CD14-positive monocyte (primary cell): Measurements from ENCODE around the gene ANKRD50. TPM values are rescaled to one million over a fixed set of nuclear protein-coding genes. Genes with fewer than 3 reads are reported as not detected.

ENCODE experiments used
- DNase-seq, 3 donors: peaks; one replicate each; pipeline ENCODE4 v3.0.0-alpha.2; 2011 to 2022
- H2AFZ ChIP-seq: 2 replicates; pipeline ENCODE4 v1.6.0; 2012; ENCODE audit warnings: mild to moderate bottlenecking, low read depth, low read length, inconsistent platforms; ENCODE audit not compliant: insufficient read depth, poor library complexity, severe bottlenecking
- H3K27ac ChIP-seq, 2 donors: 1 replicate in 1 of 2; 2 replicates in 1 of 2; pipeline ENCODE4 v1.5.1; 2012 to 2013; ENCODE audit warnings: low read length in 2 of 2, control low read depth in 1 of 2, inconsistent platforms in 1 of 2, low read depth in 1 of 2, mild to moderate bottlenecking in 1 of 2
- H3K27me3 ChIP-seq, 2 donors: one replicate each; pipeline versions ENCODE4 v1.6.0 to v1.6.1; 2011 to 2013; ENCODE audit warnings: low read length in 2 of 2; ENCODE audit not compliant: control insufficient read depth in 2 of 2, insufficient read depth in 2 of 2
- H3K36me3 ChIP-seq, 2 donors: replicated peaks in 1 of 2; 1 replicate in 1 of 2; 2 replicates in 1 of 2; pipeline versions ENCODE4 v1.5.1 to v1.6.1; 2012 to 2013; ENCODE audit warnings: low read length in 2 of 2, control low read depth in 1 of 2, inconsistent platforms in 1 of 2, mild to moderate bottlenecking in 1 of 2; ENCODE audit not compliant: insufficient read depth in 2 of 2, control insufficient read depth in 1 of 2
- H3K4me1 ChIP-seq, 2 donors: 1 replicate in 1 of 2; 2 replicates in 1 of 2; pipeline versions ENCODE4 v1.5.1 to v1.6.1; 2012 to 2013; ENCODE audit warnings: low read length in 2 of 2, control low read depth in 1 of 2, inconsistent platforms in 1 of 2, mild to moderate bottlenecking in 1 of 2, moderate library complexity in 1 of 2; ENCODE audit not compliant: insufficient read depth in 2 of 2, control insufficient read depth in 1 of 2
- H3K4me2 ChIP-seq: replicated peaks from 2 replicates; pipeline ENCODE3; 2012; ENCODE audit warnings: low read length, moderate library complexity, mild to moderate bottlenecking; ENCODE audit not compliant: poor library complexity, severe bottlenecking; ENCODE audit errors: extremely low read depth
- H3K4me3 ChIP-seq, 3 experiments: fragments of 200-600 bp in 1 of 3; sonication (generic) in 1 of 3; replicated peaks in 1 of 3; 1 replicate in 2 of 3; 2 replicates in 1 of 3; pipeline ENCODE4 v1.5.1; 2011 to 2013; ENCODE audit warnings: low read length in 3 of 3, mild to moderate bottlenecking in 3 of 3, control low read depth in 2 of 3, low read depth in 2 of 3, inconsistent platforms in 1 of 3, moderate library complexity in 1 of 3
- H3K79me2 ChIP-seq: 2 replicates; pipeline ENCODE4 v1.6.0; 2012; ENCODE audit warnings: mild to moderate bottlenecking, control low read depth, inconsistent platforms, low read length, moderate library complexity; ENCODE audit not compliant: insufficient read depth
- H3K9ac ChIP-seq: 2 replicates; pipeline ENCODE4 v1.6.0; 2017; ENCODE audit warnings: low read length, mild to moderate bottlenecking; ENCODE audit not compliant: insufficient read depth, poor library complexity, severe bottlenecking
- H3K9me3 ChIP-seq, 2 donors: replicated peaks in 1 of 2; 1 replicate in 1 of 2; 2 replicates in 1 of 2; pipeline versions ENCODE4 v1.5.1 to v1.6.1; 2012 to 2013; ENCODE audit warnings: low read length in 2 of 2, control low read depth in 1 of 2; ENCODE audit not compliant: control insufficient read depth in 1 of 2, insufficient read depth in 1 of 2
- H4K20me1 ChIP-seq: 2 replicates; pipeline ENCODE4 v1.6.0; 2012; ENCODE audit warnings: mild to moderate bottlenecking, low read length, control low read depth, moderate library complexity; ENCODE audit not compliant: insufficient read depth
- H3K27ac Mint-ChIP-seq, 7 donors: one replicate each; pipeline ENCODE4 v1.8.0; 2020; ENCODE audit warnings: mild to moderate bottlenecking in 7 of 7, mixed read lengths in 7 of 7, moderate library complexity in 6 of 7, inconsistent platforms in 2 of 7
- H3K27me3 Mint-ChIP-seq, 3 donors: one replicate each; pipeline ENCODE4 v1.8.0; 2021 to 2022; ENCODE audit warnings: low read depth in 3 of 3, mild to moderate bottlenecking in 3 of 3, mixed read lengths in 3 of 3, moderate library complexity in 3 of 3, inconsistent platforms in 1 of 3
- H3K36me3 Mint-ChIP-seq, 2 donors: one replicate each; pipeline ENCODE4 v1.8.0; 2020; ENCODE audit warnings: mixed read lengths in 2 of 2, inconsistent platforms in 1 of 2, mild to moderate bottlenecking in 1 of 2
- H3K4me1 Mint-ChIP-seq: one replicate; pipeline ENCODE4 v1.8.0; 2020; ENCODE audit warnings: mild to moderate bottlenecking, mixed read lengths
- H3K4me3 Mint-ChIP-seq, 2 donors: one replicate each; pipeline ENCODE4 v1.8.0; 2020; ENCODE audit warnings: mild to moderate bottlenecking in 2 of 2, mixed read lengths in 2 of 2, moderate library complexity in 1 of 2
- H3K9me3 Mint-ChIP-seq, 7 donors: one replicate each; pipeline ENCODE4 v1.8.0; 2020 to 2022; ENCODE audit warnings: mixed read lengths in 7 of 7, mild to moderate bottlenecking in 6 of 7, moderate library complexity in 6 of 7, inconsistent platforms in 2 of 7
- WGBS: methylation state at CpG from one replicate; pipeline ENCODE4 v1.1.5; 2013; ENCODE audit warnings: missing lambda C conversion rate; ENCODE audit not compliant: insufficient coverage; 5-methylcytosine and 5-hydroxymethylcytosine counted together
- intact Hi-C, 2 donors: fragments of 100-400 bp; cut with micrococcal nuclease; formaldehyde crosslinking; loops; one replicate each; pipeline versions ENCODE4 v1.15.0 to v1.15.1; 2023
- polyA plus RNA-seq, 3 donors: library from polyadenylated mRNA; depleted of rRNA in 1 of 3; unstranded in 2 of 3; stranded (reverse) in 1 of 3; fragments of 300-500 nt in 2 of 3; fragments of >200 nt in 1 of 3; fragmentation: Illumina TruSeq in 2 of 3; gene quantifications; 1 replicate in 2 of 3; 2 replicates in 1 of 3; pipeline ENCODE4 v1.2.3, GENCODE V29; 2012 to 2021
- TF ChIP-seq, protein P1 (sequence below): fragments of 200-600 bp; IDR thresholded peaks from one replicate; pipeline ENCODE4 v1.8.0; 2022; ENCODE audit warnings: antibody characterized with exemption, mild to moderate bottlenecking

Gene ANKRD50
- polyA plus RNA-seq, 3 donors: 2.6 to 6.4 (median 5.0) TPM

- H3K27me3 Mint-ChIP-seq: peaks cover 0 to 2% (median 0%) of the 10 kb centered on the region in 3 donors
- intact Hi-C loops: no loop called here
- Histone ChIP-seq H3K27ac (no peak overlapping the region), H3K9ac (no peak overlapping the region), H3K27me3 (no peaks in the 10 kb centered on the region), H3K36me3 (no peaks in the 10 kb centered on the region), H3K9me3 (no peaks in the 10 kb centered on the region), H2AFZ (no peak overlapping the region), H3K79me2 (no peaks in the 10 kb centered on the region), H3K4me2 (no peak overlapping the region), H4K20me1 (no peaks in the 10 kb centered on the region), H3K4me1 (peaks cover 8 to 13% of the 10 kb centered on the region in 2 donors), H3K4me3 (no peak overlapping the region)
- TF ChIP-seq, protein P1, sequence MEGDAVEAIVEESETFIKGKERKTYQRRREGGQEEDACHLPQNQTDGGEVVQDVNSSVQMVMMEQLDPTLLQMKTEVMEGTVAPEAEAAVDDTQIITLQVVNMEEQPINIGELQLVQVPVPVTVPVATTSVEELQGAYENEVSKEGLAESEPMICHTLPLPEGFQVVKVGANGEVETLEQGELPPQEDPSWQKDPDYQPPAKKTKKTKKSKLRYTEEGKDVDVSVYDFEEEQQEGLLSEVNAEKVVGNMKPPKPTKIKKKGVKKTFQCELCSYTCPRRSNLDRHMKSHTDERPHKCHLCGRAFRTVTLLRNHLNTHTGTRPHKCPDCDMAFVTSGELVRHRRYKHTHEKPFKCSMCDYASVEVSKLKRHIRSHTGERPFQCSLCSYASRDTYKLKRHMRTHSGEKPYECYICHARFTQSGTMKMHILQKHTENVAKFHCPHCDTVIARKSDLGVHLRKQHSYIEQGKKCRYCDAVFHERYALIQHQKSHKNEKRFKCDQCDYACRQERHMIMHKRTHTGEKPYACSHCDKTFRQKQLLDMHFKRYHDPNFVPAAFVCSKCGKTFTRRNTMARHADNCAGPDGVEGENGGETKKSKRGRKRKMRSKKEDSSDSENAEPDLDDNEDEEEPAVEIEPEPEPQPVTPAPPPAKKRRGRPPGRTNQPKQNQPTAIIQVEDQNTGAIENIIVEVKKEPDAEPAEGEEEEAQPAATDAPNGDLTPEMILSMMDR: no peak
- no peak overlapping the region for H3K4me3 Mint-ChIP-seq
- no peak overlapping the region for H3K27ac Mint-ChIP-seq
- WGBS: 80% methylated on average over 1 of the region's 3 CpGs
- DNase-seq: peak in 2 of 3 donors; percentile 1 to 40
- H3K36me3 Mint-ChIP-seq: no peaks in the 10 kb centered on the region
- peaks cover 9% of the 10 kb centered on the region for H3K4me1 Mint-ChIP-seq
- peaks cover 0 to 4% (median 0%) of the 10 kb centered on the region in 7 donors for H3K9me3 Mint-ChIP-seq
Measured at GRCh38 chr4:124640022-124640730, 72.4 kb downstream of the ANKRD50 start.

GRCh38 chr4:124637321-124637720 lies 75.2 kb downstream of the ANKRD50 start:
- H3K9me3 Mint-ChIP-seq: peaks cover 0 to 4% (median 0%) of the 10 kb centered on the region in 7 donors
- Histone ChIP-seq H3K27ac (no peak overlapping the region), H2AFZ (no peak overlapping the region), H3K4me1 (peaks cover 5 to 8% of the 10 kb centered on the region in 2 donors), H3K79me2 (no peaks in the 10 kb centered on the region), H3K36me3 (no peaks in the 10 kb centered on the region), H3K27me3 (no peaks in the 10 kb centered on the region), H3K4me2 (no peak overlapping the region), H4K20me1 (no peaks in the 10 kb centered on the region), H3K9ac (no peak overlapping the region), H3K4me3 (no peak overlapping the region), H3K9me3 (no peaks in the 10 kb centered on the region)
- WGBS: no CpG with 5 or more reads among the region's 2 CpGs
- H3K4me1 Mint-ChIP-seq: peaks cover 4% of the 10 kb centered on the region
- H3K27ac Mint-ChIP-seq: no peak overlapping the region
- H3K27me3 Mint-ChIP-seq: no peaks in the 10 kb centered on the region
- TF ChIP-seq, protein P1: no peak
- H3K4me3 Mint-ChIP-seq: no peak overlapping the region
- no peak for DNase-seq
- H3K36me3 Mint-ChIP-seq: no peaks in the 10 kb centered on the region
- intact Hi-C loops: no loop called here
